K562 (cell line): ENCODE results near the gene SUGP1. TPM values are rescaled to one million over a fixed set of nuclear protein-coding genes. Genes with fewer than 3 reads are reported as not detected.

ENCODE experiments used
- CBFB ChIP-seq: sonication (generic); formaldehyde crosslinking; IDR thresholded peaks from 2 replicates; pipeline ENCODE4 v1.4.0; 2020; ENCODE audit warnings: mild to moderate bottlenecking, missing genetic modification reagents
- CHD1 ChIP-seq: fragments of 200-600 bp; sonication (generic); IDR thresholded peaks from one replicate; pipeline ENCODE4 v1.6.1; 2012; ENCODE audit warnings: mild to moderate bottlenecking, moderate library complexity, low read length, inconsistent platforms
- E2F3 ChIP-seq: fragments of 250-450 bp; sonication (Bioruptor Pico); IDR thresholded peaks from 2 replicates; pipeline ENCODE4 v1.4.0; 2020; ENCODE audit warnings: mild to moderate bottlenecking
- HNRNPUL1 ChIP-seq: fragments of 200-400 bp; formaldehyde crosslinking; IDR thresholded peaks from 2 replicates; pipeline ENCODE4 v1.6.1; 2017; ENCODE audit warnings: low read length
- JUN ChIP-seq, 2 experiments: sonication (generic) in 1 of 2; formaldehyde crosslinking in 1 of 2; IDR thresholded peaks; 2 replicates each; pipeline versions ENCODE4 v1.6.1 to v1.8.0; 2012 to 2022; ENCODE audit warnings: borderline replicate concordance in 2 of 2, mild to moderate bottlenecking in 2 of 2, improper control_type of control experiment in 1 of 2, low read depth in 1 of 2, low read length in 1 of 2, missing genetic modification reagents in 1 of 2
- NCOR1 ChIP-seq: fragments of 450-650 bp; IDR thresholded peaks from 2 replicates; pipeline ENCODE4 v1.6.1; 2016; ENCODE audit warnings: mild to moderate bottlenecking, moderate library complexity
- PHF21A ChIP-seq: fragments of 450-650 bp; IDR thresholded peaks from 2 replicates; pipeline ENCODE4 v1.6.1; 2017; ENCODE audit warnings: low read depth, borderline replicate concordance
- POLR3G ChIP-seq: IDR thresholded peaks from 2 replicates; pipeline ENCODE4 v1.6.1; 2011; ENCODE audit not compliant: insufficient read length, insufficient replicate concordance; ENCODE audit errors: extremely low read depth
- RREB1 ChIP-seq: fragments of 250-450 bp; sonication (Bioruptor Pico); IDR thresholded peaks from 2 replicates; pipeline ENCODE4 v1.4.0; 2020
- SMAD2 ChIP-seq: fragments of 150-350 bp; IDR thresholded peaks from 2 replicates; pipeline ENCODE4 v1.6.1; 2014; ENCODE audit warnings: low read depth, mild to moderate bottlenecking, low read length
- TAF7 ChIP-seq: fragments of 450-650 bp; IDR thresholded peaks from 2 replicates; pipeline ENCODE4 v1.6.1; 2016; ENCODE audit warnings: missing genetic modification characterization, missing compliant biosample characterization
- ZNF232 ChIP-seq: sonication (generic); formaldehyde crosslinking; IDR thresholded peaks from 2 replicates; pipeline ENCODE4 v1.8.0; 2022; ENCODE audit warnings: mild to moderate bottlenecking, missing genetic modification reagents
- ZNF316 ChIP-seq: fragments of 450-650 bp; IDR thresholded peaks from 2 replicates; pipeline ENCODE4 v1.6.1; 2016
- ZNF511 ChIP-seq: sonication (generic); formaldehyde crosslinking; IDR thresholded peaks from 2 replicates; pipeline ENCODE4 v1.8.0; 2022; ENCODE audit warnings: mild to moderate bottlenecking, missing genetic modification reagents
- polyA plus RNA-seq, 8 experiments: library from polyadenylated mRNA; depleted of rRNA in 4 of 8; stranded (reverse) in 5 of 8; unstranded in 3 of 8; fragments of >200 nt; fragmentation: Nextera tagmentation in 2 of 8; fragmentation: Illumina TruSeq in 1 of 8; extraction: Ambion mirVana in 2 of 8; extraction: Trizol in 1 of 8; gene quantifications; 2 replicates each; pipeline versions ENCODE4 v1.2.1 to v1.2.3, GENCODE V29; 2011 to 2014; ENCODE audit warnings: inconsistent platforms in 1 of 8, missing spikeins in 1 of 8
- total RNA-seq, 7 experiments: library from RNA; depleted of rRNA in 6 of 7; stranded (reverse); fragments of >200 nt in 6 of 7; fragmentation: Illumina TruSeq in 2 of 7; extraction: Trizol in 2 of 7; gene quantifications; 2 replicates each; pipeline versions ENCODE4 v1.2.1 to v1.2.3, GENCODE V29; 2011 to 2021; ENCODE audit warnings: low replicate concordance in 1 of 7
- TF ChIP-seq, protein P1 (sequence below): fragments of 450-650 bp; IDR thresholded peaks from 2 replicates; pipeline ENCODE4 v1.6.1; 2018; ENCODE audit warnings: mild to moderate bottlenecking, low read depth; ENCODE audit not compliant: partially characterized antibody
- TF ChIP-seq, protein P2 (sequence below): fragments of 450-650 bp; formaldehyde crosslinking; IDR thresholded peaks from 2 replicates; pipeline ENCODE4 v1.4.0; 2020; ENCODE audit warnings: mild to moderate bottlenecking, mixed read lengths
- TF ChIP-seq, protein P3 (sequence below), 3 experiments: fragments of 200-800 bp in 1 of 3; sonication (Bioruptor generic) in 1 of 3; sonication (generic) in 1 of 3; formaldehyde crosslinking in 1 of 3; IDR thresholded peaks; 2 replicates each; pipeline versions ENCODE4 v1.6.1 to v1.8.0; 2016 to 2022; ENCODE audit warnings: mild to moderate bottlenecking in 2 of 3, missing compliant biosample characterization in 2 of 3, missing genetic modification characterization in 2 of 3, missing genetic modification reagents in 1 of 3

The SUGP1 gene
- total and polyA plus RNA-seq, 9 of the 15 experiments (the other 6 are each of a cell fraction or from before 2014, with no cell fraction given) = 1.0 to 53.3 (median 32.4) TPM

DNA sequence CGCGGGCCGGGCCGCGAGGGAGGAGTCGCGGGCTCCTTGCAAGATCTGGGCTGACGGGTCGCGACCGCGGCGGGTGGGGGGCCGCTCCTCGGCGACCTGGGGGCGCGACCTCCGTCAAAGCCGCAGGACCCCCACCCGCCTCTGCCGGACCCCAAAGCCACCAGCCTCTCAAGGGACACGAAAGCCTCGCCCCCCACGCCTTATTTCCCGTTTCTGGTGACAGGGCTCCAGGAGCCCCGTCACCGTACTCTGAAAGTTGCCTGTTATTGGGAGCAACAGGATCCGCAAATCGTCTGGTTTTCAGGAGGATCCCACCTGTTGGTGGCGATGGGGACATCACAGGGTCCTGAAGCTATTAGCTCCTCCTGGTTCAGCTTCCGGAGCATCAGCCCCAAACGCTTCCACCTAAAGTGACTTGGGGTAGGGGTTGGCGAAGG is 850 bp upstream of the SUGP1 start (continued):
- TF ChIP-seq JUN (IDR thresholded peaks at IDR 0.05; ENCODE audit: borderline replicate concordance, low read depth, low read length) (no peak), JUN (CRISPR knock-in tag; IDR thresholded peaks at IDR 0.05; ENCODE audit: borderline replicate concordance) (peak; percentile 21; the same call in 1 of the 2 replicates), TAF7 (no peak), ZNF511 (no peak; the same call in 1 of the 2 replicates), ZNF232 (no peak), CHD1 (peak; percentile 41), HNRNPUL1 (no peak), POLR3G (no peak), RREB1 (CRISPR knock-in tag) (no peak), SMAD2 (no peak), PHF21A (no peak), NCOR1 (no peak), CBFB (CRISPR knock-in tag) (no peak), E2F3 (CRISPR knock-in tag) (no peak), ZNF316 (no peak)
- TF ChIP-seq, protein P1, sequence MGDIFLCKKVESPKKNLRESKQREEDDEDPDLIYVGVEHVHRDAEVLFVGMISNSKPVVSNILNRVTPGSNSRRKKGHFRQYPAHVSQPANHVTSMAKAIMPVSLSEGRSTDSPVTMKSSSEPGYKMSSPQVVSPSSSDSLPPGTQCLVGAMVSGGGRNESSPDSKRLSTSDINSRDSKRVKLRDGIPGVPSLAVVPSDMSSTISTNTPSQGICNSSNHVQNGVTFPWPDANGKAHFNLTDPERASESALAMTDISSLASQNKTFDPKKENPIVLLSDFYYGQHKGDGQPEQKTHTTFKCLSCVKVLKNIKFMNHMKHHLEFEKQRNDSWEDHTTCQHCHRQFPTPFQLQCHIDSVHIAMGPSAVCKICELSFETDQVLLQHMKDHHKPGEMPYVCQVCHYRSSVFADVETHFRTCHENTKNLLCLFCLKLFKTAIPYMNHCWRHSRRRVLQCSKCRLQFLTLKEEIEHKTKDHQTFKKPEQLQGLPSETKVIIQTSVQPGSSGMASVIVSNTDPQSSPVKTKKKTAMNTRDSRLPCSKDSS = no peak
- TF ChIP-seq, protein P2, sequence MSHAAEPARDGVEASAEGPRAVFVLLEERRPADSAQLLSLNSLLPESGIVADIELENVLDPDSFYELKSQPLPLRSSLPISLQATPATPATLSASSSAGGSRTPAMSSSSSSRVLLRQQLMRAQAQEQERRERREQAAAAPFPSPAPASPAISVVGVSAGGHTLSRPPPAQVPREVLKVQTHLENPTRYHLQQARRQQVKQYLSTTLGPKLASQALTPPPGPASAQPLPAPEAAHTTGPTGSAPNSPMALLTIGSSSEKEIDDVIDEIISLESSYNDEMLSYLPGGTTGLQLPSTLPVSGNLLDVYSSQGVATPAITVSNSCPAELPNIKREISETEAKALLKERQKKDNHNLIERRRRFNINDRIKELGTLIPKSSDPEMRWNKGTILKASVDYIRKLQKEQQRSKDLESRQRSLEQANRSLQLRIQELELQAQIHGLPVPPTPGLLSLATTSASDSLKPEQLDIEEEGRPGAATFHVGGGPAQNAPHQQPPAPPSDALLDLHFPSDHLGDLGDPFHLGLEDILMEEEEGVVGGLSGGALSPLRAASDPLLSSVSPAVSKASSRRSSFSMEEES (CRISPR knock-in tag) = no peak
- TF ChIP-seq, protein P3, sequence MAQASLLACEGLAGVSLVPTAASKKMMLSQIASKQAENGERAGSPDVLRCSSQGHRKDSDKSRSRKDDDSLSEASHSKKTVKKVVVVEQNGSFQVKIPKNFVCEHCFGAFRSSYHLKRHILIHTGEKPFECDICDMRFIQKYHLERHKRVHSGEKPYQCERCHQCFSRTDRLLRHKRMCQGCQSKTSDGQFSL (CRISPR knock-in tag; IDR thresholded peaks at IDR 0.05) = 0 out of 2 replicates have a peak, but pooled peaks have one; percentile 36
- TF ChIP-seq, protein P3 (tag; IDR thresholded peaks at IDR 0.05) = no peak
